Stimulated activated CD4-positive, alpha-beta T cell treated with anti-CD3 and anti-CD28 coated beads, Interleukin-1b, Interleukin-23, amount 100 ng/mL, for 24 hours (primary cell): ENCODE data around the gene COX8A.

Experiments
- DNase-seq, 4 experiments: peaks; one replicate each; pipeline ENCODE4 v3.0.0-alpha.2; 2020; ENCODE audit warnings: low read depth in 4 of 4, low spot score in 1 of 4

COX8A gene

GRCh38 chr11:64019106-64020037, 45.0 kb downstream of the COX8A start:
- DNase-seq = no peak

GRCh38 chr11:64020976-64021756, 46.7 kb downstream of the COX8A start:
- no peak for DNase-seq

GRCh38 chr11:64021757-64022093, 47.3 kb downstream of the COX8A start:
- no peak for DNase-seq

GRCh38 chr11:64022125-64022784, 47.8 kb downstream of the COX8A start:
- DNase-seq = no peak

GRCh38 chr11:64023712-64024710, 49.6 kb downstream of the COX8A start:
- DNase-seq = no peak

GRCh38 chr11:64025205-64025604, 50.8 kb downstream of the COX8A start:
- DNase-seq = no peak
